Measurements from ENCODE around the gene DLGAP1.

- no peak for TF ChIP-seq CTCF (IDR thresholded peaks at IDR 0.05; ENCODE audit: low read depth, low read length, missing input control)
- no peak for TF ChIP-seq EGR1 (IDR thresholded peaks at IDR 0.05; ENCODE audit: low read depth in 2 of 2)
- TF ChIP-seq JUND (IDR thresholded peaks at IDR 0.05): no peak
- TF ChIP-seq MAX (IDR thresholded peaks at IDR 0.05): no peak
Measured at GRCh38 chr18:3919396-3920061, 535.6 kb downstream of the DLGAP1 start.

Measured in liver (tissue), 3 donors.